A549 (cell line): ENCODE results near the gene FOXP1. TPM values are rescaled to one million over a fixed set of nuclear protein-coding genes. Genes with fewer than 3 reads are reported as not detected.

Experiments used
- ATAC-seq, 2 experiments: fragments of 200-7000 bp in 1 of 2; fragments of >200 bp in 1 of 2; cut with Nextera tagmentation in 1 of 2; cut with Tn5 transposase in 1 of 2; 3 replicates each; pipeline versions ENCODE4 v1.8.0 to v1.9.1; 2018 to 2020; ENCODE audit warnings: mild to moderate bottlenecking in 1 of 2, moderate library complexity in 1 of 2
- CTCF ChIA-PET: fragments of 300-600 bp; sonication (Branson Sonifier 250); formaldehyde crosslinking; extraction: SDS; loops from one replicate; lab custom pipeline; 2021; ENCODE audit warnings: antibody characterized with exemption, inconsistent platforms; lab: Yijun Ruan, JAX
- POLR2A ChIA-PET: fragments of 350-600 bp; formaldehyde crosslinking; extraction: SDS; loops from one replicate; lab custom pipeline; 2021; ENCODE audit warnings: antibody characterized with exemption, inconsistent platforms; lab: Yijun Ruan, JAX
- DNase-seq, 2 experiments: peaks; one replicate each; pipeline versions ENCODE4 v3.0.0 to v3.0.0-alpha.2; 2011 to 2016; ENCODE audit warnings: low read depth in 1 of 2, low spot score in 1 of 2
- FAIRE-seq: peaks from 2 replicates; lab custom pipeline; 2011; peaks lifted over from hg19 to GRCh38; lab: Jason Lieb, UNC
- H3K27ac ChIP-seq, 2 experiments: fragments of >200 bp; sonication (Bioruptor Twin); formaldehyde crosslinking; 3 replicates each; pipeline ENCODE4 v1.5.1; 2016 to 2017
- H3K4me1 ChIP-seq: fragments of >200 bp; sonication (Bioruptor Twin); formaldehyde crosslinking; 3 replicates; pipeline ENCODE4 v1.6.1; 2016
- H3K4me2 ChIP-seq: fragments of >200 bp; sonication (Bioruptor Twin); formaldehyde crosslinking; 3 replicates; pipeline ENCODE4 v1.6.1; 2016
- H3K4me3 ChIP-seq: fragments of >200 bp; sonication (Bioruptor Twin); formaldehyde crosslinking; 3 replicates; pipeline ENCODE4 v1.5.1; 2016
- H3K9me3 ChIP-seq: fragments of >200 bp; sonication (Bioruptor Twin); formaldehyde crosslinking; 3 replicates; pipeline ENCODE4 v1.6.1; 2016
- ATOH8 ChIP-seq: fragments of 250-450 bp; sonication (Bioruptor Pico); IDR thresholded peaks from 2 replicates; pipeline ENCODE4 v1.5.0; 2020; ENCODE audit warnings: low read depth, mild to moderate bottlenecking, moderate library complexity
- BHLHE40 ChIP-seq: IDR thresholded peaks from 2 replicates; pipeline ENCODE4 v1.6.1; 2012; ENCODE audit warnings: low read depth, low read length, inconsistent platforms
- CBX2 ChIP-seq: fragments of 200-600 bp; sonication (generic); IDR thresholded peaks from 2 replicates; pipeline ENCODE4 v1.6.1; 2016; ENCODE audit warnings: low read depth, mild to moderate bottlenecking, borderline replicate concordance
- CEBPB ChIP-seq, 2 experiments: fragments of >200 bp in 1 of 2; sonication (Bioruptor Twin) in 1 of 2; formaldehyde crosslinking in 1 of 2; IDR thresholded peaks; 2 replicates each; pipeline ENCODE4 v1.6.1; 2012 to 2016
- CHD2 ChIP-seq: fragments of 150-350 bp; IDR thresholded peaks from 2 replicates; pipeline ENCODE4 v1.6.1; 2014; ENCODE audit warnings: low read length; ENCODE audit not compliant: partially characterized antibody
- CHD4 ChIP-seq: fragments of 200-600 bp; sonication (generic); IDR thresholded peaks from 2 replicates; pipeline ENCODE4 v1.6.1; 2016; ENCODE audit warnings: antibody characterized with exemption, mild to moderate bottlenecking, borderline replicate concordance
- EHF ChIP-seq: fragments of 250-450 bp; sonication (Bioruptor Pico); IDR thresholded peaks from 2 replicates; pipeline ENCODE4 v1.5.0; 2020; ENCODE audit warnings: mild to moderate bottlenecking
- EP300 ChIP-seq, 2 experiments: fragments of >200 bp; sonication (Bioruptor Twin); formaldehyde crosslinking; IDR thresholded peaks; 2 replicates in 1 of 2; 3 replicates in 1 of 2; pipeline ENCODE4 v1.6.1; 2016 to 2017
- FOSB ChIP-seq: fragments of 250-450 bp; sonication (Bioruptor Pico); IDR thresholded peaks from 2 replicates; pipeline ENCODE4 v1.5.0; 2020; ENCODE audit warnings: mild to moderate bottlenecking, moderate library complexity
- FOXS1 ChIP-seq: fragments of 250-450 bp; sonication (Bioruptor Pico); IDR thresholded peaks from 2 replicates; pipeline ENCODE4 v1.5.0; 2020; ENCODE audit warnings: mild to moderate bottlenecking, moderate library complexity
- HDAC2 ChIP-seq: fragments of 200-600 bp; sonication (generic); IDR thresholded peaks from 2 replicates; pipeline ENCODE4 v1.6.1; 2016
- HEYL ChIP-seq: fragments of 250-450 bp; sonication (Bioruptor Pico); IDR thresholded peaks from 2 replicates; pipeline ENCODE4 v1.8.0; 2021; ENCODE audit warnings: mild to moderate bottlenecking, moderate library complexity
- HOXA7 ChIP-seq: fragments of 250-450 bp; sonication (Bioruptor Pico); IDR thresholded peaks from 2 replicates; pipeline ENCODE4 v1.5.0; 2020; ENCODE audit warnings: mild to moderate bottlenecking, moderate library complexity
- HOXB13 ChIP-seq: fragments of 250-450 bp; sonication (Bioruptor Pico); IDR thresholded peaks from 2 replicates; pipeline ENCODE4 v1.5.0; 2020; ENCODE audit warnings: low read depth, mild to moderate bottlenecking, moderate library complexity
- HOXB5 ChIP-seq: fragments of 250-450 bp; sonication (Bioruptor Pico); IDR thresholded peaks from 2 replicates; pipeline ENCODE4 v1.5.0; 2020; ENCODE audit warnings: mild to moderate bottlenecking, moderate library complexity
- JUN ChIP-seq, 2 experiments: fragments of >200 bp; sonication (Bioruptor Twin); formaldehyde crosslinking; IDR thresholded peaks; 2 replicates in 1 of 2; 3 replicates in 1 of 2; pipeline ENCODE4 v1.6.1; 2016 to 2017
- MAFK ChIP-seq: fragments of 450-650 bp; IDR thresholded peaks from 2 replicates; pipeline ENCODE4 v1.6.1; 2014; ENCODE audit not compliant: partially characterized antibody
- MAZ ChIP-seq: fragments of 150-350 bp; IDR thresholded peaks from 2 replicates; pipeline ENCODE4 v1.6.1; 2014; ENCODE audit warnings: antibody characterized with exemption, low read depth, low read length, borderline replicate concordance
- NR3C1 ChIP-seq: fragments of >200 bp; sonication (Bioruptor Twin); formaldehyde crosslinking; IDR thresholded peaks from 3 replicates; pipeline ENCODE4 v1.6.1; 2017
- PBX3 ChIP-seq: IDR thresholded peaks from 2 replicates; pipeline ENCODE4 v1.6.1; 2012
- RNF2 ChIP-seq: fragments of 200-600 bp; sonication (generic); IDR thresholded peaks from 2 replicates; pipeline ENCODE4 v1.6.1; 2016; ENCODE audit warnings: low read depth, mild to moderate bottlenecking, antibody characterized with exemption, moderate library complexity, borderline replicate concordance
- TFCP2L1 ChIP-seq: fragments of 250-450 bp; sonication (Bioruptor Pico); IDR thresholded peaks from 2 replicates; pipeline ENCODE4 v1.5.0; 2021; ENCODE audit warnings: mild to moderate bottlenecking
- ZFP36 ChIP-seq: fragments of 450-650 bp; IDR thresholded peaks from 2 replicates; pipeline ENCODE4 v1.6.1; 2014; ENCODE audit warnings: borderline replicate concordance; ENCODE audit not compliant: partially characterized antibody
- ZNF302 ChIP-seq: fragments of 250-450 bp; sonication (Bioruptor Pico); IDR thresholded peaks from 2 replicates; pipeline ENCODE4 v1.9.0; 2021; ENCODE audit warnings: inconsistent platforms, mild to moderate bottlenecking, moderate library complexity
- WGBS: methylation state at CpG from one replicate; pipeline ENCODE4 v1.1.6; 2017; ENCODE audit errors: missing lambda C conversion rate; 5-methylcytosine and 5-hydroxymethylcytosine counted together
- polyA plus RNA-seq, 4 experiments: library from polyadenylated mRNA; depleted of rRNA in 3 of 4; stranded (reverse); fragments of >200 nt; fragmentation: RNase III in 1 of 4; extraction: RNeasy Plus Mini Kit Qiagen cat#74134 plus additional on column Dnase treatment in 1 of 4; gene quantifications; 2 replicates in 3 of 4; 3 replicates in 1 of 4; pipeline ENCODE4 v1.2.3, GENCODE V29; 2011 to 2017
- TF ChIP-seq, protein P1 (sequence below): IDR thresholded peaks from 2 replicates; pipeline ENCODE4 v1.6.1; 2012; ENCODE audit warnings: low read depth, borderline replicate concordance
- TF ChIP-seq, protein P2 (sequence below): fragments of 200-600 bp; sonication (generic); IDR thresholded peaks from 2 replicates; pipeline ENCODE4 v1.6.1; 2016; ENCODE audit warnings: antibody characterized with exemption, mild to moderate bottlenecking, moderate library complexity

FOXP1 gene
- polyA plus RNA-seq, 2 of the 4 experiments (the other 2 are of a cell fraction), result 12.8 to 13.9 TPM

DNA sequence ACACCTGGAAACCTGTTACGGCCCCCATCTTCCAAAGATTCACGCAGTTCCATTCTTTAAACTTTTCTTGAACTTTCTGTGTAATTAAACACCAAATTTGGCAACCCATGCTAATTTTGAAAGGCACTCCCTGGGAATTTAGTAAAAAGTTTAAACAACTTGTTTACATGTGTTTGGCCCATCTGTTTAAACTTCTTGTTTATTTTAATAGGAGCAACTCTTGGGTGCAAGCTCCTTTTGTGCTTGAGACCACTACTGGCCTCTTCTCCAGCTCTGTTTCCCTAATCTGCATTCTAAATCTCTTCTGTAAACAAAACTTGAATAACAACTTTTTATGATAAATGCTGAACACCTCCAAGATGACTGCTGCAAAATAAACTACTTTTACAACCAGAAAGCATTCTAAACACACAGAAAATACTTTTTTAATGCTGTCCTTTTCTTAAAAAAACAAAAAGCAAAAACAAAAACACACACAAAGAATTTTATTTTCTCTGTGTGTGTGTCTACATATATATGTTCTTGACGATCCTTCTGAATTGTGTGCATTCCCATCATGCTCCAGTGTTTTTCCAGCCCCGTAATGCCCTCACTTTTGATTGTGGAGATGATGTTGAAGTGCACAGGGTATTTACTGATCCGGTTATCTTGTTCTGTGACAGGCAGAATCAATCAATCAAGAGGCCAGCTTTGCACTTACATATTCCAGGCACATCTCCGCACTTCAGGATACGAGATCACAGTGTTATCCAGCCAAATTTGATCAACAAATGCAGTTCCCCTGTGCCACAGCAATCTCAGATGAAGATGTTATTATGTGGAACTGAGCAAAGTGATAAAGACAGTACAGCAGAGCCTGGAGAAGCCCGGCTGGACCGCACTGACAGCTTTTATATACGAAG is 416.9 kb downstream of the FOXP1 start:
- H3K4me3 ChIP-seq, result no peak overlapping the region
- POLR2A ChIA-PET, result no interaction called here
- ATAC-seq (no peak), FAIRE-seq (no peak), DNase-seq (no peak)
- no peak overlapping the region for H3K27ac ChIP-seq
- TF ChIP-seq MAFK (no peak), ZFP36 (no peak), HOXA7 (CRISPR knock-in tag) (no peak), ZNF302 (no peak), ATOH8 (no peak), RNF2 (no peak), EHF (CRISPR knock-in tag) (no peak), PBX3 (no peak), CEBPB (IDR thresholded peaks at IDR 0.05) (no peak), FOSB (no peak), BHLHE40 (no peak), CHD2 (no peak), HOXB5 (no peak)
- TF ChIP-seq, protein P1, sequence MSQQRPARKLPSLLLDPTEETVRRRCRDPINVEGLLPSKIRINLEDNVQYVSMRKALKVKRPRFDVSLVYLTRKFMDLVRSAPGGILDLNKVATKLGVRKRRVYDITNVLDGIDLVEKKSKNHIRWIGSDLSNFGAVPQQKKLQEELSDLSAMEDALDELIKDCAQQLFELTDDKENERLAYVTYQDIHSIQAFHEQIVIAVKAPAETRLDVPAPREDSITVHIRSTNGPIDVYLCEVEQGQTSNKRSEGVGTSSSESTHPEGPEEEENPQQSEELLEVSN, result no peak
- no peak overlapping the region for H3K4me2 ChIP-seq
- H3K9me3 ChIP-seq, result no peaks in the 10 kb centered on the region
- CTCF ChIA-PET, result no interaction called here
- peaks cover 6% of the 10 kb centered on the region; the same call in 2 of the 3 replicates for H3K4me1 ChIP-seq
- 88% methylated on average over 10 of the region's 10 CpGs for WGBS

DNA sequence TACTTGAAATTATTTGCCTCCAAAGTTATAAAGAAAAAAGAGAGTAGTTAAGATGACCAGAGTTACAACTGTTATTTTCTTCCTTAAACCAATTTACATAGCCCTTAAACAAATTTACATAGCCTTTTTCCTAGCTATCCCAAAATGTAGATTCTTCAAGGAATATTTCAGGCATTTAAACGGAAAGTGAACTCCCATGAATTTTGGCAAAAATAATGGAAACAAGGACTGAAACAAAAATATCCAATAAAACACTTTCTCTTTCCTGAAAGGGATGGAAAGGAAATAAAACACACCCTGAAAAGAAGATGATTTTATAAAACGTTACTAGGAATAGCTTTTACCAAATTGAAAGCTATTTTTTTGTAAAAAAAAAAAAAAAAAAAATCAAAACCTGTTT is 418.6 kb downstream of the FOXP1 start:
- Histone ChIP-seq H3K4me1 (peaks cover 6% of the 10 kb centered on the region; the same call in 2 of the 3 replicates), H3K4me3 (no peak overlapping the region), H3K9me3 (no peaks in the 10 kb centered on the region), H3K4me2 (no peak overlapping the region), H3K27ac (no peak overlapping the region)
- 67% methylated on average over 2 of the region's 2 CpGs for WGBS
- CTCF ChIA-PET, result interaction anchor here (0.6 to 1.0 kb wide), 3 partner anchors 9 to 46 kb away, joined by 3 to 5 read pairs (median 3); no protein-coding TSS in a partner anchor
- POLR2A ChIA-PET, result no interaction called here
- FAIRE-seq, result no peak
- no peak for ATAC-seq
- TF ChIP-seq NR3C1 (no peak), EP300 (IDR thresholded peaks at IDR 0.05) (no peak), CBX2 (no peak), JUN (IDR thresholded peaks at IDR 0.05) (no peak), MAZ (no peak), TFCP2L1 (CRISPR knock-in tag) (no peak), CHD4 (no peak), FOXS1 (no peak), HDAC2 (no peak), HEYL (no peak), HOXB13 (no peak)
- TF ChIP-seq, protein P2, sequence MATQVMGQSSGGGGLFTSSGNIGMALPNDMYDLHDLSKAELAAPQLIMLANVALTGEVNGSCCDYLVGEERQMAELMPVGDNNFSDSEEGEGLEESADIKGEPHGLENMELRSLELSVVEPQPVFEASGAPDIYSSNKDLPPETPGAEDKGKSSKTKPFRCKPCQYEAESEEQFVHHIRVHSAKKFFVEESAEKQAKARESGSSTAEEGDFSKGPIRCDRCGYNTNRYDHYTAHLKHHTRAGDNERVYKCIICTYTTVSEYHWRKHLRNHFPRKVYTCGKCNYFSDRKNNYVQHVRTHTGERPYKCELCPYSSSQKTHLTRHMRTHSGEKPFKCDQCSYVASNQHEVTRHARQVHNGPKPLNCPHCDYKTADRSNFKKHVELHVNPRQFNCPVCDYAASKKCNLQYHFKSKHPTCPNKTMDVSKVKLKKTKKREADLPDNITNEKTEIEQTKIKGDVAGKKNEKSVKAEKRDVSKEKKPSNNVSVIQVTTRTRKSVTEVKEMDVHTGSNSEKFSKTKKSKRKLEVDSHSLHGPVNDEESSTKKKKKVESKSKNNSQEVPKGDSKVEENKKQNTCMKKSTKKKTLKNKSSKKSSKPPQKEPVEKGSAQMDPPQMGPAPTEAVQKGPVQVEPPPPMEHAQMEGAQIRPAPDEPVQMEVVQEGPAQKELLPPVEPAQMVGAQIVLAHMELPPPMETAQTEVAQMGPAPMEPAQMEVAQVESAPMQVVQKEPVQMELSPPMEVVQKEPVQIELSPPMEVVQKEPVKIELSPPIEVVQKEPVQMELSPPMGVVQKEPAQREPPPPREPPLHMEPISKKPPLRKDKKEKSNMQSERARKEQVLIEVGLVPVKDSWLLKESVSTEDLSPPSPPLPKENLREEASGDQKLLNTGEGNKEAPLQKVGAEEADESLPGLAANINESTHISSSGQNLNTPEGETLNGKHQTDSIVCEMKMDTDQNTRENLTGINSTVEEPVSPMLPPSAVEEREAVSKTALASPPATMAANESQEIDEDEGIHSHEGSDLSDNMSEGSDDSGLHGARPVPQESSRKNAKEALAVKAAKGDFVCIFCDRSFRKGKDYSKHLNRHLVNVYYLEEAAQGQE, result no peak
- DNase-seq, result no peak
